K562 (cell line): ENCODE data around the gene CNTROB. TPM values are rescaled to one million over a fixed set of nuclear protein-coding genes. Genes with fewer than 3 reads are reported as not detected.

Experiments
- ATAC-seq: fragments of 200-7000 bp; cut with Tn5 transposase; 3 replicates; pipeline ENCODE4 v1.9.1; 2020; ENCODE audit warnings: moderate library complexity
- BruUV-seq: library from RNA; stranded (reverse); fragments of 400-500 nt; replicated peaks from 2 replicates; lab custom pipeline; 2021; lab: Mats Ljungman, UMichigan
- CTCF ChIA-PET: fragments of 300-600 bp; formaldehyde crosslinking; extraction: SDS; loops from one replicate; lab custom pipeline; 2021; ENCODE audit warnings: low intra/inter-chr PET ratio; lab: Yijun Ruan, JAX
- POLR2A ChIA-PET: fragments of 300-600, 350-650 bp; sonication (Branson Sonifier 250); formaldehyde crosslinking; extraction: SDS; loops from one replicate; lab custom pipeline; 2021; ENCODE audit warnings: antibody characterized with exemption, inconsistent platforms; lab: Yijun Ruan, JAX
- DNase-seq, 4 experiments: peaks; one replicate each; pipeline versions ENCODE4 v3.0.0 to v3.0.0-alpha.2; 2011 to 2018; ENCODE audit warnings: low spot score in 3 of 4, mixed read lengths in 3 of 4; ENCODE audit errors: extremely low read depth in 1 of 4
- FAIRE-seq: peaks from 2 replicates; lab custom pipeline; 2011; peaks lifted over from hg19 to GRCh38; lab: Jason Lieb, UNC
- H2AFZ ChIP-seq: 2 replicates; pipeline ENCODE4 v1.6.0; 2011; ENCODE audit warnings: low read depth, low read length, control low read depth, inconsistent platforms
- H3K27ac ChIP-seq: fragments of 200-600 bp; 3 replicates; pipeline ENCODE4 v1.8.0; 2011; ENCODE audit warnings: low read depth, mild to moderate bottlenecking, control low read depth, inconsistent platforms, low read length, moderate library complexity, mixed read lengths; ENCODE audit errors: extremely low read depth
- H3K27me3 ChIP-seq, 2 experiments: fragments of 300-600 bp in 1 of 2; 2 replicates in 1 of 2; 3 replicates in 1 of 2; pipeline versions ENCODE4 v1.6.0 to v1.8.0; 2011; ENCODE audit warnings: inconsistent platforms in 2 of 2, low read length in 2 of 2, mild to moderate bottlenecking in 1 of 2, mixed read lengths in 1 of 2, moderate library complexity in 1 of 2; ENCODE audit not compliant: control insufficient read depth in 2 of 2, insufficient read depth in 2 of 2
- H3K36me3 ChIP-seq: fragments of 300-600 bp; 3 replicates; pipeline ENCODE4 v1.8.0; 2011; ENCODE audit warnings: mild to moderate bottlenecking, low read length, inconsistent platforms; ENCODE audit not compliant: control insufficient read depth, insufficient read depth
- H3K4me1 ChIP-seq, 2 experiments: fragments of 200-600 bp in 1 of 2; replicated peaks in 1 of 2; 2 replicates in 1 of 2; 3 replicates in 1 of 2; pipeline versions ENCODE4 v1.5.1 to v1.8.0; 2011; ENCODE audit warnings: inconsistent platforms in 2 of 2, low read length in 2 of 2, mild to moderate bottlenecking in 1 of 2, mixed read lengths in 1 of 2, moderate library complexity in 1 of 2; ENCODE audit not compliant: control insufficient read depth in 2 of 2, insufficient read depth in 2 of 2
- H3K4me2 ChIP-seq: 2 replicates; pipeline ENCODE4 v1.6.1; 2011; ENCODE audit warnings: low read length, control low read depth, inconsistent platforms, mixed read lengths; ENCODE audit not compliant: insufficient read depth
- H3K4me3 ChIP-seq: fragments of 200-600 bp; sonication (generic), shearing (Covaris generic); 2 replicates; pipeline ENCODE4 v1.5.1; 2016; ENCODE audit warnings: control low read depth, inconsistent platforms
- H3K79me2 ChIP-seq: fragments of 200-600 bp; 3 replicates; pipeline ENCODE4 v1.8.0; 2011; ENCODE audit warnings: low read length, inconsistent platforms; ENCODE audit not compliant: control insufficient read depth, insufficient read depth
- H3K9ac ChIP-seq, 2 experiments: 2 replicates each; pipeline versions ENCODE4 v1.6.0 to v1.6.1; 2011; ENCODE audit warnings: low read depth in 2 of 2, low read length in 2 of 2, control low read depth in 1 of 2, inconsistent platforms in 1 of 2, mild to moderate bottlenecking in 1 of 2, mixed read lengths in 1 of 2; ENCODE audit not compliant: insufficient read depth in 1 of 2
- H3K9me1 ChIP-seq: one replicate; pipeline ENCODE4 v1.6.0; 2011; ENCODE audit warnings: inconsistent platforms, mild to moderate bottlenecking, low read length, moderate library complexity; ENCODE audit not compliant: control insufficient read depth, insufficient read depth
- H3K9me3 ChIP-seq: replicated peaks from 2 replicates; pipeline ENCODE4 v1.5.1; 2011; ENCODE audit warnings: low read depth, low read length, inconsistent platforms; ENCODE audit not compliant: control insufficient read depth, insufficient read depth
- H4K20me1 ChIP-seq: replicated peaks from 2 replicates; pipeline ENCODE4 v1.6.1; 2011; ENCODE audit warnings: low read length, inconsistent platforms, mixed read lengths; ENCODE audit not compliant: control insufficient read depth, insufficient read depth
- COPS2 ChIP-seq: fragments of 450-650 bp; conservative IDR thresholded peaks from 2 replicates; pipeline ENCODE4 v1.6.1; 2016; ENCODE audit warnings: mild to moderate bottlenecking, moderate library complexity
- E2F8 ChIP-seq: fragments of 450-650 bp; IDR thresholded peaks from 2 replicates; pipeline ENCODE4 v1.7.1; 2018; ENCODE audit warnings: mild to moderate bottlenecking, low read depth; ENCODE audit not compliant: partially characterized antibody
- KLF16 ChIP-seq: IDR thresholded peaks from 2 replicates; pipeline ENCODE4 v1.6.1; 2016; ENCODE audit warnings: antibody characterized with exemption
- MED1 ChIP-seq: sonication (generic); formaldehyde crosslinking; IDR thresholded peaks from 2 replicates; pipeline ENCODE4 v1.8.1; 2023; ENCODE audit warnings: missing genetic modification reagents, borderline replicate concordance
- MGA ChIP-seq: fragments of 450-650 bp; IDR thresholded peaks from 2 replicates; pipeline ENCODE4 v1.6.1; 2016; ENCODE audit warnings: mild to moderate bottlenecking, moderate library complexity
- NFE2 ChIP-seq: IDR thresholded peaks from 2 replicates; pipeline ENCODE4 v1.6.1; 2014; ENCODE audit warnings: antibody characterized with exemption, low read depth
- WGBS: fragments of 100-300 bp; shearing (Covaris generic); methylation state at CpG from one replicate; pipeline ENCODE4 v1.1.6; 2016; ENCODE audit warnings: low coverage, mixed read lengths; ENCODE audit not compliant: insufficient coverage; ENCODE audit errors: missing lambda C conversion rate; 5-methylcytosine and 5-hydroxymethylcytosine counted together
- in situ Hi-C: fragments of 300-500 bp; cut with MboI; formaldehyde crosslinking; loops from 4 replicates; pipeline ENCODE4 v1.15.0; 2018; ENCODE audit warnings: inconsistent platforms, mixed read lengths
- intact Hi-C: fragments of 100-400 bp; cut with micrococcal nuclease; formaldehyde crosslinking; loops from 2 replicates; pipeline ENCODE4 v1.14.2; 2022
- polyA plus RNA-seq, 8 experiments: library from polyadenylated mRNA; depleted of rRNA in 4 of 8; stranded (reverse) in 5 of 8; unstranded in 3 of 8; fragments of >200 nt; fragmentation: Nextera tagmentation in 2 of 8; fragmentation: Illumina TruSeq in 1 of 8; extraction: Ambion mirVana in 2 of 8; extraction: Trizol in 1 of 8; gene quantifications; 2 replicates each; pipeline versions ENCODE4 v1.2.1 to v1.2.3, GENCODE V29; 2011 to 2014; ENCODE audit warnings: inconsistent platforms in 1 of 8, missing spikeins in 1 of 8
- total RNA-seq, 7 experiments: library from RNA; depleted of rRNA in 6 of 7; stranded (reverse); fragments of >200 nt in 6 of 7; fragmentation: Illumina TruSeq in 2 of 7; extraction: Trizol in 2 of 7; gene quantifications; 2 replicates each; pipeline versions ENCODE4 v1.2.1 to v1.2.3, GENCODE V29; 2011 to 2021; ENCODE audit warnings: low replicate concordance in 1 of 7
- TF ChIP-seq, protein P1 (sequence below): fragments of 250-450 bp; sonication (Bioruptor Pico); IDR thresholded peaks from 2 replicates; pipeline ENCODE4 v1.9.0; 2021; ENCODE audit warnings: mild to moderate bottlenecking

CNTROB gene
- total and polyA plus RNA-seq, 9 of the 15 experiments (the other 6 are each of a cell fraction or from before 2014, with no cell fraction given): 1.9 to 33.3 (median 23.0) TPM

DNA sequence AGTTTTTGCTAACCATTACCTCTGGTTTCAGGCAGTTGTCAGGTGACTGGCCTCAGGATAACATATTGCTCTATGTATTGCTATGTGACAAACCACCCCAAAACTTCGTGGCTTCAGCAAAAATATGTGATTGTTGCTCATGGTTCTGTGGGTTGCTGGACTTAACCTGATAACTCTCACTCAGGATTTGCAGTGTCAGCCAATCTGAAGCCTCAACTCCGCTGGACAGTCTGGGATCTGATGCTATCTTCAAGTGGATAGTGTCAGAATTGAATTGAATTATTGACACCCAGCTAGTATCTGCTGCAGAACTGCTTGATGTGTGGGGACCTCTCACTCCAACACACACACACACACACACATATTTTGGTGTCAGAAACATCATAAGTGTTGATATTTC lies 35.7 kb downstream of the CNTROB start (continued):
- no peak for TF ChIP-seq E2F8

- Histone ChIP-seq H3K9me1 (no peaks in the 10 kb centered on the region), H3K4me1 (no peaks in the 10 kb centered on the region; a peak in 1 of 5 replicates), H3K36me3 (no peaks in the 10 kb centered on the region), H3K79me2 (no peaks in the 10 kb centered on the region), H3K27me3 (peaks cover 6 to 8% of the 10 kb centered on the region in 2 experiments; a peak in 3 of 5 replicates), H3K27ac (no peak overlapping the region), H3K4me2 (no peak overlapping the region), H3K9me3 (no peaks in the 10 kb centered on the region), H2AFZ (no peak overlapping the region), H4K20me1 (no peaks in the 10 kb centered on the region), H3K9ac (no peak overlapping the region), H3K4me3 (no peak overlapping the region)
- ChIA-PET POLR2A (no interaction called here), CTCF (interaction anchor here (0.6 kb wide), 1 partner anchor 88 kb away, joined by 4 read pairs; no protein-coding TSS in a partner anchor)
- DNase-seq (no peak), FAIRE-seq (no peak), ATAC-seq (no peak)
- in situ Hi-C loops: no loop called here
- BruUV-seq: no TSS peak
- intact Hi-C loops: no loop called here
- WGBS: 20% methylated on average over 6 of the region's 6 CpGs
- TF ChIP-seq, protein P1, sequence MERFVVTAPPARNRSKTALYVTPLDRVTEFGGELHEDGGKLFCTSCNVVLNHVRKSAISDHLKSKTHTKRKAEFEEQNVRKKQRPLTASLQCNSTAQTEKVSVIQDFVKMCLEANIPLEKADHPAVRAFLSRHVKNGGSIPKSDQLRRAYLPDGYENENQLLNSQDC (CRISPR knock-in tag): no peak
- TF ChIP-seq MED1 (no peak), KLF16 (no peak), COPS2 (no peak), MGA (no peak), NFE2 (no peak)
Observed at GRCh38 chr17:7969433-7969832, 37.4 kb downstream of the CNTROB start.
